RWPE1 (cell line): Measurements from ENCODE around the gene ZNF639.
A peak's percentile ranks its signal among the peaks of the same experiment; 100 is the strongest.
"Not testable (repeated sequence)": the region's sequence is repeated elsewhere in the genome, so short reads cannot be mapped to it uniquely, and the experiment has no call there.

Experiments
- CTCF ChIA-PET: fragments of 350-600 bp; sonication (Branson Sonifier 250); formaldehyde crosslinking; extraction: SDS; loops from one replicate; lab custom pipeline; 2021; lab: Yijun Ruan, JAX
- POLR2A ChIA-PET: fragments of 400-600 bp; formaldehyde crosslinking; extraction: SDS; loops from one replicate; lab custom pipeline; 2020; ENCODE audit warnings: antibody characterized with exemption; ENCODE audit not compliant: low non-redundant PET; lab: Yijun Ruan, JAX
- DNase-seq: peaks from one replicate; pipeline ENCODE4 v3.0.0; 2012; ENCODE audit warnings: low spot score
- H3K27ac ChIP-seq: fragments of 450-650 bp; 2 replicates; pipeline ENCODE4 v1.5.1; 2017
- TF ChIP-seq, protein P1 (sequence below): fragments of 450-650 bp; conservative IDR thresholded peaks from 2 replicates; pipeline ENCODE4 v1.5.1; 2017; ENCODE audit warnings: low read depth, mild to moderate bottlenecking

Gene ZNF639, protein sequence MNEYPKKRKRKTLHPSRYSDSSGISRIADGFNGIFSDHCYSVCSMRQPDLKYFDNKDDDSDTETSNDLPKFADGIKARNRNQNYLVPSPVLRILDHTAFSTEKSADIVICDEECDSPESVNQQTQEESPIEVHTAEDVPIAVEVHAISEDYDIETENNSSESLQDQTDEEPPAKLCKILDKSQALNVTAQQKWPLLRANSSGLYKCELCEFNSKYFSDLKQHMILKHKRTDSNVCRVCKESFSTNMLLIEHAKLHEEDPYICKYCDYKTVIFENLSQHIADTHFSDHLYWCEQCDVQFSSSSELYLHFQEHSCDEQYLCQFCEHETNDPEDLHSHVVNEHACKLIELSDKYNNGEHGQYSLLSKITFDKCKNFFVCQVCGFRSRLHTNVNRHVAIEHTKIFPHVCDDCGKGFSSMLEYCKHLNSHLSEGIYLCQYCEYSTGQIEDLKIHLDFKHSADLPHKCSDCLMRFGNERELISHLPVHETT

DNA sequence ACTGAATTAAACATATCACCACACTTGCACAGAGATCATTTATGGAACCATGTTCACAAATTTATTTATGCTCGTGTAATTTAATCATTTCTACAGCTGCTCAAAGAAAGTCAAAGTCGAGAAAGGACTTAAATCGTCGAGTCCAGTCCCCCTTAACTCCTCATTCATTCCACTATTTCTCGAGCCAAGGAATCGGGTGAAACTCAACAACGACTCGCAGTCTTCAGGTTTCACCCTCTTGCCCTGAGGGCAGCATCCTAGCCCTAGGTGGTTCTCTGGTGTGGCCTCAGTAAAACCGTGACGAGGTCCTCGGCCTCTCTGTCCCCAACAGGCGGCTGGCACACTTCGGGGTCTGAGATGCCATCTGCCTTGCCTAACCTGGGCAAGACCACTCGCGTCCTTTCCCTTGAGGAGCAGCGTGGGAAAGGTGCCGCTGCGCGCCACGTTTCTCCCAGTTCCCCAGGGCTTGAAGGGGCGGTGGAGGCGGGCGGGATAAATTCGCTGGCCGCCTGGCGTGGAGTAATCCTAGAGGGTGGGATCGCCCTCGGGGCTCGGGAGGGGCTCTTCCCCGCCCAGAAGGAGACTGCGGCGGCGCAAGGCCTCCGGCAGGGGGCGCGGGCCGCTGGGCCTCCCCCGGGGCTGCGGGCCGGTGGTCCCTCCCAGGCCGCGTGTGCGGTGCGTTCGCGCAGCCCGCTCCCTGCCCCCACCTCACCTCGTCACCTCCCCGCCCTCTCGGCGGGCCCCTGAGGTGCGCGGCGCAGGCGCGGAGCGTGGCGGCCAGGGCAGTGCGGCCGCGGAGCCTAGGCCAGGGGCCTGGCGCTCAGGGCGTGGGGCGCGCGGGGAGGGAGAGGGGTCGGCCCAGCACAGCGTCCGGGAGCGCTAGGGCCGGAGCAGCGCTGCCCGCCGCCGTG, at the start of gene ZNF639:
Gene ZNF639 (plus strand): TSS at position 746 of the 911 bp plus-strand sequence. CDS start 5,263 bp downstream, outside the sequence.
- ChIA-PET POLR2A (no interaction called here), CTCF (interaction anchor here (0.5 to 0.7 kb wide), 5 partner anchors 8 to 253 kb away, joined by 3 to 4 read pairs (median 3); no protein-coding TSS in a partner anchor)
- peak; percentile 79 for DNase-seq
- TF ChIP-seq, protein P1, sequence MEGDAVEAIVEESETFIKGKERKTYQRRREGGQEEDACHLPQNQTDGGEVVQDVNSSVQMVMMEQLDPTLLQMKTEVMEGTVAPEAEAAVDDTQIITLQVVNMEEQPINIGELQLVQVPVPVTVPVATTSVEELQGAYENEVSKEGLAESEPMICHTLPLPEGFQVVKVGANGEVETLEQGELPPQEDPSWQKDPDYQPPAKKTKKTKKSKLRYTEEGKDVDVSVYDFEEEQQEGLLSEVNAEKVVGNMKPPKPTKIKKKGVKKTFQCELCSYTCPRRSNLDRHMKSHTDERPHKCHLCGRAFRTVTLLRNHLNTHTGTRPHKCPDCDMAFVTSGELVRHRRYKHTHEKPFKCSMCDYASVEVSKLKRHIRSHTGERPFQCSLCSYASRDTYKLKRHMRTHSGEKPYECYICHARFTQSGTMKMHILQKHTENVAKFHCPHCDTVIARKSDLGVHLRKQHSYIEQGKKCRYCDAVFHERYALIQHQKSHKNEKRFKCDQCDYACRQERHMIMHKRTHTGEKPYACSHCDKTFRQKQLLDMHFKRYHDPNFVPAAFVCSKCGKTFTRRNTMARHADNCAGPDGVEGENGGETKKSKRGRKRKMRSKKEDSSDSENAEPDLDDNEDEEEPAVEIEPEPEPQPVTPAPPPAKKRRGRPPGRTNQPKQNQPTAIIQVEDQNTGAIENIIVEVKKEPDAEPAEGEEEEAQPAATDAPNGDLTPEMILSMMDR: peak; percentile 85
- peak within 1 kb of the TSS; percentile 91 for H3K27ac ChIP-seq

DNA sequence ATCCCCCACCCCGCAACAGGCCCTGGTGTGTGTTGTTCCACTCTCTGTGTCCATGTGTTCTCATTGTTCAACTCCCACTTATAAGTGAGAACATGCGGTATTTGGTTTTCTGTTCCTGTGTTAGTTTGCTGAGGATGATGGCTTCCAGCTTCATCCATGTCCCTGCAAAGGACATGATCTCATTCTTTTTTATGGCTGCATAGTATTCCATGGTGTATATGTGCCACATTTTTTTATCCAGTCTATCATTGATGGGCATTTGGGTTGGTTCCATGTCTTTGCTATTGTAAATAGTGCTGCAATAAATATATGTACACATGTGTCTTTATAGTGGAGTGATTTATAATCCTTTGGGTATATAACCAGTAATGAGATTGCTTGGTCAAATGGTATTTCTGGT, 48.4 kb upstream of the ZNF639 start:
- POLR2A ChIA-PET, DNase-seq, CTCF ChIA-PET, H3K27ac ChIP-seq: not testable (repeated sequence)

DNA sequence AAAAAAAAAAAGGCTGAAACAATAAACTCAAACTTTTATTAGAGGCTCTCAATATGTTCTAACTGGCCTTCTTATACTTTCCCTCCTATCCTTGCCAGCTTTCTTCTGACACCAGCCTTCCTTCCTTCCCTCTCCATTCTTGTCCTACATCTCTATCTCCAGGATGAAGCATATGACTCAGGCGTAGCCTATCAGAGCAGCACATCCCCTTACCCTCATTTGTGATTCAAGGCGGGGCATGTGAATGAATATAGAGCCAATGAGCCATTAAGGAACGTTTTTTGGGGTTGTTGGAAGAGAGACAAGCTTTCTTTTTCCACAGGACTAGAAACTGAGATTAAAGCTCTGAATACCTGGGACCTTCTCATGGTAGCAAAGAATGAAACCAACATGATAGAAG, 46.8 kb upstream of the ZNF639 start:
- ChIA-PET POLR2A (no interaction called here), CTCF (no interaction called here)
- TF ChIP-seq, protein P1: no peak
- no peak for DNase-seq
- H3K27ac ChIP-seq: no peak overlapping the region

DNA sequence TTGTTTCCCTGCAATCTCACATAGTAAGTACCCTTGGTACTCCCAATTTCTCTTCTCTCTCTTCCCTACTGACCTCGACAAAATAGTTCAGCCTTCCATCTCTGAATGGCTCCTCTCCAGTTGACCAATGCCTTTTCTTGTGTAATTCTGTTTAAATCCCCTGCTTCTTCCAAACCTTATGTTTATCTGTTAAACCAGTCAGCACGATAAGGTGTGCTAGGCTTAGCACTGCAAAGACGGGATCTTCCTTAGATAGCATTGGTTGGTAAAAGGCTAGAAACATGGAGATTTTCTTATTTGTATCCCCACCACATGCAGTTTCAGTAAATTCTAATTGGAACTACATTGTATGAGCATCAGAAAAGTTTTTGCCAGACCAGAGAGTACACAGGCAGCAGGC, 46.1 kb upstream of the ZNF639 start:
- DNase-seq: no peak
- ChIA-PET POLR2A (no interaction called here), CTCF (no interaction called here)
- TF ChIP-seq, protein P1: no peak
- no peak overlapping the region for H3K27ac ChIP-seq

DNA sequence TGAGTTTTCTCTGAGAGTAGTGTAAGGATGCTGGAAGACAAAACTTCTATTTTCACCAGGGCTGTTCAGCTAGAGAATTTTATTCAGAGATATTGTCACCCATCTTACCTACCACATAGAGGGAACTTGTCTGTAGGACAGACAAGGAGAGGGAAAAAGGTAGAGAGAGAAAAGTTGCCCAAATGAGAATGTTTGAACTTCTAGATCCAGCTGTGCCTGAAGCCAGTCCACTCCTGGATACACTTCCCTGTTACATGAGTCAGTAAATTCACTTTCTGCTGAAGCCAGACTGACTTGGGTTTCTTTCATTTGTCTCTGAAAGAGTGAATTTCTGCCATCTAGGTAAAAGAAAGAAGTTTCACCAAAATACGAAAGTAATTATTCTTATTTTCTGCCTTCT, 44.7 kb upstream of the ZNF639 start:
- ChIA-PET CTCF (interaction anchor here (0.6 kb wide), 2 partner anchors 10 to 14 kb away, joined by 3 to 4 read pairs; no protein-coding TSS in a partner anchor), POLR2A (no interaction called here)
- TF ChIP-seq, protein P1: no peak
- DNase-seq: no peak
- H3K27ac ChIP-seq: no peak overlapping the region

DNA sequence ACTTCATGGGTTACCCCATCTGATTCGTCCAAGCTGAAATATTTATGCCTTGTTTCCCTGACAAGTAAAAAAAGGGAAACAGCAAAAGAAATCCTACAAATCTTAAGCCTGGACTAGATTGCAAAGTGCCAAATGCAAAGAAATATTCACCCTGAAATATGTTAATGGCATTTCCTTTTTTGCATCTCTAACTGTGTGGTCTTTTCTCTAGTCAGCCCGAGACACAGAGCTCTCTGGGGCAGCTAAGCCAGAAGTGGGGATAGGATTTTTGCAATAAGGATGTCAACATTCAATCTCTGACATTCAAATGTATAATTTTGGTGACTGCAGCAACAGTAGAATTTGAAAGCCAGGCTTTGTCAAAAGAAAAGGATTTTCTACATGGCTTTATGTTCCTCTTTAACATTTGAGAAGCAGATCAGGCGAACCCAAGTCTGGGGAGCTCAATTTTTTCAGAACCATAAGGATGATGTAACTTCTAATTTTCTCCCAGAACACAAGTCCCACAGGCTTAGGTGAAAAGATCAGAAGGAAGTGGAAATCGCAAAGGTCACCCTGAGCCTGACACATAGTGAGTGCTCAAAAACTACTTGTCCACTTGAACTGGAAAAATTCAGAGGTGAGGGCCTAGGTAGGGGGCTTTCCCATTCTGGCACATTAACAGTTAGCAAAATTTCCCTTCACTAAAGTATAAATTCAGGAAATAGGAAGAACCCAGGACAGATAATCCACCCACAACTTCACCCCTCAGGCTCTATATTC, 43.7 kb upstream of the ZNF639 start:
- TF ChIP-seq, protein P1: no peak
- no peak for DNase-seq
- CTCF ChIA-PET: no interaction called here
- no peak overlapping the region for H3K27ac ChIP-seq
- POLR2A ChIA-PET: no interaction called here
